ENCODE measurements around the gene RAB19.

- TF ChIP-seq CTCF (IDR thresholded peaks at IDR 0.05), result no peak
- no peak for TF ChIP-seq POLR2A (IDR thresholded peaks at IDR 0.05)
These were observed 54.3 kb downstream of the RAB19 start for GRCh38 chr7:140458201-140458600.
